Ascending aorta (tissue), 2 donors: ENCODE data around the gene IL10RB. TPM values are rescaled to one million over a fixed set of nuclear protein-coding genes. Genes with fewer than 3 reads are reported as not detected.

ENCODE experiments used
- DNase-seq, 2 donors: peaks; one replicate each; pipeline ENCODE4 v3.0.0-alpha.2; 2019; ENCODE audit warnings: low spot score in 2 of 2
- H3K27ac ChIP-seq, 2 donors: fragments of 200-600 bp; sonication (generic); one replicate each; pipeline ENCODE4 v1.5.1; 2016 to 2017; ENCODE audit warnings: mild to moderate bottlenecking in 1 of 2
- H3K27me3 ChIP-seq: fragments of 200-600 bp; sonication (generic); one replicate; pipeline ENCODE4 v1.5.1; 2017
- H3K36me3 ChIP-seq, 2 donors: fragments of 200-600 bp; sonication (generic); one replicate each; pipeline ENCODE4 v1.5.1; 2016
- H3K4me1 ChIP-seq, 2 donors: fragments of 200-600 bp; sonication (generic); one replicate each; pipeline ENCODE4 v1.5.1; 2016 to 2017; ENCODE audit warnings: mild to moderate bottlenecking in 1 of 2
- H3K4me3 ChIP-seq, 2 donors: fragments of 200-600 bp; sonication (generic); one replicate each; pipeline ENCODE4 v1.5.1; 2016 to 2017; ENCODE audit warnings: mild to moderate bottlenecking in 1 of 2
- H3K9me3 ChIP-seq, 2 donors: fragments of 200-600 bp; sonication (generic); one replicate each; pipeline ENCODE4 v1.5.1; 2016
- intact Hi-C: fragments of 100-400 bp; cut with DNase I; formaldehyde crosslinking; loops from one replicate; pipeline ENCODE4 v1.15.1; 2023
- total RNA-seq: library from RNA; depleted of rRNA; stranded (reverse); fragments of >200 nt; gene quantifications from one replicate; pipeline ENCODE4 v1.1.0, GENCODE V29; 2016
- TF ChIP-seq, protein P1 (sequence below), 3 experiments: fragments of 200-600 bp in 2 of 3; fragments of 450-650 bp in 1 of 3; sonication (generic) in 2 of 3; IDR thresholded peaks; one replicate each; pipeline ENCODE4 v1.5.1; 2016 to 2019; ENCODE audit warnings: antibody characterized with exemption in 3 of 3, mild to moderate bottlenecking in 1 of 3, moderate library complexity in 1 of 3

IL10RB gene
- total RNA-seq, 1 donor from 2014 or later = 39.1 TPM

- H3K4me1 ChIP-seq = no peaks in the 10 kb centered on the region
- H3K36me3 ChIP-seq = no peaks in the 10 kb centered on the region
- TF ChIP-seq, protein P1, sequence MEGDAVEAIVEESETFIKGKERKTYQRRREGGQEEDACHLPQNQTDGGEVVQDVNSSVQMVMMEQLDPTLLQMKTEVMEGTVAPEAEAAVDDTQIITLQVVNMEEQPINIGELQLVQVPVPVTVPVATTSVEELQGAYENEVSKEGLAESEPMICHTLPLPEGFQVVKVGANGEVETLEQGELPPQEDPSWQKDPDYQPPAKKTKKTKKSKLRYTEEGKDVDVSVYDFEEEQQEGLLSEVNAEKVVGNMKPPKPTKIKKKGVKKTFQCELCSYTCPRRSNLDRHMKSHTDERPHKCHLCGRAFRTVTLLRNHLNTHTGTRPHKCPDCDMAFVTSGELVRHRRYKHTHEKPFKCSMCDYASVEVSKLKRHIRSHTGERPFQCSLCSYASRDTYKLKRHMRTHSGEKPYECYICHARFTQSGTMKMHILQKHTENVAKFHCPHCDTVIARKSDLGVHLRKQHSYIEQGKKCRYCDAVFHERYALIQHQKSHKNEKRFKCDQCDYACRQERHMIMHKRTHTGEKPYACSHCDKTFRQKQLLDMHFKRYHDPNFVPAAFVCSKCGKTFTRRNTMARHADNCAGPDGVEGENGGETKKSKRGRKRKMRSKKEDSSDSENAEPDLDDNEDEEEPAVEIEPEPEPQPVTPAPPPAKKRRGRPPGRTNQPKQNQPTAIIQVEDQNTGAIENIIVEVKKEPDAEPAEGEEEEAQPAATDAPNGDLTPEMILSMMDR (IDR thresholded peaks at IDR 0.05) = no peak
- DNase-seq = peak in 1 of 2 donors; percentile 37
- intact Hi-C loops = no loop called here
- H3K27ac ChIP-seq = no peak overlapping the region
- no peaks in the 10 kb centered on the region for H3K27me3 ChIP-seq
- H3K9me3 ChIP-seq = no peaks in the 10 kb centered on the region
- no peak overlapping the region for H3K4me3 ChIP-seq
Measured at GRCh38 chr21:33308586-33309490, 42.7 kb downstream of the IL10RB start.

DNA sequence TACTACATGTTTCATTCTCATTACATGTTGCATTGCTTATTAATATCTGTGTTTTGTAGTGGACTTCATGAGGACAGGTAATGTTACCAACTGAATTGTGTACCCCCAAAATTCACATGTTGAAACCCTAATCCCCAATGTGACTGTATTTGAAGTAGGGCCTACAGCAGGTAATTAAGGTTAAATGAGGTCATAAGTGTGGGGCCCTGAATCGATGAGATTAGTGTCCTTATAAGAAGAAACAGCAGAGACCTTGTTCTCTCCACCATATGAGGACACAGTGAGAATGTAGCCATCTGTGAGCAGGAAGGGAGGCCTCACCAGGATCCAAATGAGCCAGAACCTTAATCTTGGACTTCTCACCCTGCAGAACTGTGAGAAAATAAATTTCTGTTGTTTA is 43.6 kb downstream of the IL10RB start:
- no peak for DNase-seq
- Histone ChIP-seq H3K36me3 (no peaks in the 10 kb centered on the region), H3K27ac (no peak overlapping the region), H3K27me3 (no peaks in the 10 kb centered on the region), H3K4me3 (no peak overlapping the region), H3K4me1 (no peaks in the 10 kb centered on the region), H3K9me3 (no peaks in the 10 kb centered on the region)
- intact Hi-C loops = no loop called here
- TF ChIP-seq, protein P1 (IDR thresholded peaks at IDR 0.05) = no peak

- no peaks in the 10 kb centered on the region for H3K9me3 ChIP-seq
- TF ChIP-seq, protein P1 (IDR thresholded peaks at IDR 0.05) = no peak
- no peaks in the 10 kb centered on the region for H3K36me3 ChIP-seq
- no peak overlapping the region for H3K4me3 ChIP-seq
- intact Hi-C loops = no loop called here
- DNase-seq = no peak
- H3K27ac ChIP-seq = no peak overlapping the region
- no peaks in the 10 kb centered on the region for H3K4me1 ChIP-seq
- no peaks in the 10 kb centered on the region for H3K27me3 ChIP-seq
Measured at GRCh38 chr21:33312121-33312520, 46.0 kb downstream of the IL10RB start.

GRCh38 chr21:33313183-33313582 is 47.0 kb downstream of the IL10RB start:
- intact Hi-C loops = no loop called here
- no peaks in the 10 kb centered on the region for H3K9me3 ChIP-seq
- TF ChIP-seq, protein P1 (IDR thresholded peaks at IDR 0.05) = no peak

GRCh38 chr21:33313611-33314010 is 47.4 kb downstream of the IL10RB start:
- Histone ChIP-seq H3K9me3 (no peaks in the 10 kb centered on the region), H3K4me1 (no peaks in the 10 kb centered on the region), H3K27ac (no peak overlapping the region), H3K27me3 (no peaks in the 10 kb centered on the region), H3K36me3 (no peaks in the 10 kb centered on the region), H3K4me3 (no peak overlapping the region)
- DNase-seq = no peak
- intact Hi-C loops = no loop called here
- TF ChIP-seq, protein P1 (IDR thresholded peaks at IDR 0.05) = no peak

More at GRCh38 chr21:33313183-33313582, 47.0 kb downstream of the IL10RB start:
- H3K36me3 ChIP-seq = no peaks in the 10 kb centered on the region
- H3K27me3 ChIP-seq = no peaks in the 10 kb centered on the region
- no peak overlapping the region for H3K27ac ChIP-seq
- no peak overlapping the region for H3K4me3 ChIP-seq
- no peaks in the 10 kb centered on the region for H3K4me1 ChIP-seq
- no peak for DNase-seq
